ENCODE measurements around the gene DNAJB8.

GRCh38 chr3:128471720-128472119 lies 5.0 kb upstream of the DNAJB8 start:
- TF ChIP-seq CTCF (IDR thresholded peaks at IDR 0.05; ENCODE audit: borderline replicate concordance, extremely low read depth, low read length, poor library complexity, severe bottlenecking) = no peak
- TF ChIP-seq EZH2 (IDR thresholded peaks at IDR 0.05; ENCODE audit: borderline replicate concordance, low read depth, low read length, severe bottlenecking) = no peak

Data from DND-41 (cell line).